ENCODE data around the gene SLC22A9. TPM values are rescaled to one million over a fixed set of nuclear protein-coding genes. Genes with fewer than 3 reads are reported as not detected.

Gene SLC22A9
- total and polyA plus RNA-seq, 2 donors (not counting 1 experiment from before 2014, with no cell fraction given): not detected

- peaks cover 2% of the 10 kb centered on the region for H3K9me3 Mint-ChIP-seq (ENCODE audit: insufficient read depth)
Observed at GRCh38 chr11:63369971-63370588, 495 bp downstream of the SLC22A9 start.

GRCh38 chr11:63371396-63371795 is 1.8 kb downstream of the SLC22A9 start:
- Histone ChIP-seq H3K36me3 (replicated peaks in 1 of 2; ENCODE audit: control extremely low read depth in 1 of 2, control insufficient read depth in 1 of 2, extremely low read depth in 1 of 2, insufficient read depth in 2 of 2, low read length in 1 of 2) (no peaks in the 10 kb centered on the region), H3K27me3 (replicated peaks in 1 of 4; ENCODE audit: control extremely low read depth in 1 of 4, control insufficient read depth in 3 of 4, insufficient read depth in 4 of 4, low read length in 3 of 4) (peaks cover 0 to 9% (median 7%) of the 10 kb centered on the region in 4 experiments), H3K79me2 (ENCODE audit: control insufficient read depth, insufficient read depth, low read length) (no peaks in the 10 kb centered on the region), H3K9ac (ENCODE audit: low read length) (no peak overlapping the region), H3K4me1 (ENCODE audit: control insufficient read depth in 2 of 2, insufficient read depth in 2 of 2, low read length in 2 of 2) (no peaks in the 10 kb centered on the region), H2AFZ (ENCODE audit: insufficient read depth, low read depth, low read length, poor library complexity, severe bottlenecking) (no peak overlapping the region), H3K9me3 (ENCODE audit: control extremely low read depth in 1 of 3, control insufficient read depth in 2 of 3, insufficient read depth in 1 of 3, low read length in 2 of 3) (no peaks in the 10 kb centered on the region), H3K27ac (ENCODE audit: low read length in 2 of 2) (no peak overlapping the region), H4K20me1 (ENCODE audit: control insufficient read depth, insufficient read depth, low read length, poor library complexity, severe bottlenecking) (no peaks in the 10 kb centered on the region), H3K4me3 (ENCODE audit: control extremely low read depth in 1 of 5, extremely low read depth in 1 of 5, insufficient read depth in 1 of 5, low read depth in 2 of 5, low read length in 4 of 5) (no peak overlapping the region), H3K4me2 (replicated peaks; ENCODE audit: low read depth, low read length, poor library complexity, severe bottlenecking) (no peak overlapping the region)
- ChIA-PET POLR2A (no interaction called here), CTCF (no interaction called here)
- Mint-ChIP-seq H3K27ac (no peak overlapping the region), H3K27me3 (peaks cover 48% of the 10 kb centered on the region), H3K4me3 (no peak overlapping the region), H3K9me3 (ENCODE audit: insufficient read depth) (peaks cover 2% of the 10 kb centered on the region), H3K4me1 (peaks cover 8% of the 10 kb centered on the region)
- intact Hi-C loops (cut with micrococcal nuclease): no loop called here
- TF ChIP-seq EZH2 (IDR thresholded peaks at IDR 0.05; ENCODE audit: borderline replicate concordance, insufficient read depth, low read depth, low read length, poor library complexity, severe bottlenecking) (no peak), CTCF (IDR thresholded peaks at IDR 0.05) (no peak)
- DNase-seq (no peak), ATAC-seq (ENCODE audit: low read depth) (no peak)
- 40% methylated on average over 1 of the region's 2 CpGs for WGBS (ENCODE audit: insufficient coverage)

More at GRCh38 chr11:63369971-63370588, 495 bp downstream of the SLC22A9 start:
- WGBS (ENCODE audit: insufficient coverage): 98% methylated on average over 5 of the region's 7 CpGs
- no peak for ATAC-seq (ENCODE audit: low read depth)
- H3K4me1 Mint-ChIP-seq: peaks cover under 1% of the 10 kb centered on the region
- no peak overlapping the region for H2AFZ ChIP-seq (ENCODE audit: insufficient read depth, low read depth, low read length, poor library complexity, severe bottlenecking)
- TF ChIP-seq CTCF (IDR thresholded peaks at IDR 0.05) (no peak), EZH2 (IDR thresholded peaks at IDR 0.05; ENCODE audit: borderline replicate concordance, insufficient read depth, low read depth, low read length, poor library complexity, severe bottlenecking) (no peak)
- H3K4me3 ChIP-seq (ENCODE audit: control extremely low read depth in 1 of 5, extremely low read depth in 1 of 5, insufficient read depth in 1 of 5, low read depth in 2 of 5, low read length in 4 of 5): no peak overlapping the region
- H3K9ac ChIP-seq (ENCODE audit: low read length): no peak overlapping the region
- peaks cover 45% of the 10 kb centered on the region for H3K27me3 Mint-ChIP-seq
- no peak overlapping the region for H3K27ac ChIP-seq (ENCODE audit: low read length in 2 of 2)
- H3K4me3 Mint-ChIP-seq: no peak overlapping the region
- ChIA-PET CTCF (no interaction called here), POLR2A (no interaction called here)
- no peaks in the 10 kb centered on the region for H3K36me3 ChIP-seq (replicated peaks in 1 of 2; ENCODE audit: control extremely low read depth in 1 of 2, control insufficient read depth in 1 of 2, extremely low read depth in 1 of 2, insufficient read depth in 2 of 2, low read length in 1 of 2)
- H3K27ac Mint-ChIP-seq: no peak overlapping the region
- no peak for DNase-seq
- intact Hi-C loops (cut with micrococcal nuclease): no loop called here
- H3K4me2 ChIP-seq (replicated peaks; ENCODE audit: low read depth, low read length, poor library complexity, severe bottlenecking): no peak overlapping the region
- H3K9me3 ChIP-seq (ENCODE audit: control extremely low read depth in 1 of 3, control insufficient read depth in 2 of 3, insufficient read depth in 1 of 3, low read length in 2 of 3): no peaks in the 10 kb centered on the region
- H3K79me2 ChIP-seq (ENCODE audit: control insufficient read depth, insufficient read depth, low read length): no peaks in the 10 kb centered on the region
- no peaks in the 10 kb centered on the region for H4K20me1 ChIP-seq (ENCODE audit: control insufficient read depth, insufficient read depth, low read length, poor library complexity, severe bottlenecking)
- H3K4me1 ChIP-seq (ENCODE audit: control insufficient read depth in 2 of 2, insufficient read depth in 2 of 2, low read length in 2 of 2): no peaks in the 10 kb centered on the region
- peaks cover 0 to 9% (median 7%) of the 10 kb centered on the region in 4 experiments for H3K27me3 ChIP-seq (replicated peaks in 1 of 4; ENCODE audit: control extremely low read depth in 1 of 4, control insufficient read depth in 3 of 4, insufficient read depth in 4 of 4, low read length in 3 of 4)
